IMR-90 (cell line): Measurements from ENCODE around the gene CD244. TPM values are rescaled to one million over a fixed set of nuclear protein-coding genes. Genes with fewer than 3 reads are reported as not detected.

ENCODE experiments used
- ATAC-seq: fragments of 200-7000 bp; cut with Tn5 transposase; 2 replicates; pipeline ENCODE4 v1.9.1; 2020; ENCODE audit warnings: low read depth, mild to moderate bottlenecking, moderate library complexity
- BruUV-seq: library from RNA; stranded (reverse); fragments of 400-500 nt; replicated peaks from 2 replicates; lab custom pipeline; 2021; lab: Mats Ljungman, UMichigan
- CTCF ChIA-PET: fragments of 300-600 bp; formaldehyde crosslinking; extraction: SDS; loops from one replicate; lab custom pipeline; 2021; ENCODE audit warnings: antibody characterized with exemption; lab: Yijun Ruan, JAX
- POLR2A ChIA-PET: fragments of 300-600 bp; sonication (Branson Sonifier 250); formaldehyde crosslinking; loops from one replicate; lab custom pipeline; 2022; ENCODE audit warnings: antibody characterized with exemption; ENCODE audit not compliant: unreplicated experiment; lab: Charles Lee
- DNase-seq: peaks from one replicate; pipeline ENCODE4 v3.0.0; 2013
- H2AFZ ChIP-seq: replicated peaks from 2 replicates; pipeline ENCODE3; 2013; ENCODE audit warnings: low read length, mild to moderate bottlenecking; ENCODE audit not compliant: poor library complexity
- H2AK5ac ChIP-seq: 2 replicates; pipeline ENCODE4 v1.6.1; 2013; ENCODE audit warnings: low read depth, low read length, inconsistent platforms
- H2AK9ac ChIP-seq: replicated peaks from 2 replicates; pipeline ENCODE3; 2013; ENCODE audit warnings: mild to moderate bottlenecking, low read depth, low read length, moderate library complexity; ENCODE audit not compliant: poor library complexity
- H2BK120ac ChIP-seq: 2 replicates; pipeline ENCODE4 v1.6.1; 2013; ENCODE audit warnings: low read depth, low read length, inconsistent platforms
- H2BK15ac ChIP-seq: 3 replicates; pipeline ENCODE4 v1.6.1; 2013; ENCODE audit warnings: low read depth, low read length, inconsistent platforms
- H2BK20ac ChIP-seq: 2 replicates; pipeline ENCODE4 v1.6.1; 2013; ENCODE audit warnings: low read depth, mild to moderate bottlenecking, inconsistent platforms, low read length, moderate library complexity
- H2BK5ac ChIP-seq: 2 replicates; pipeline ENCODE4 v1.6.1; 2013; ENCODE audit warnings: mild to moderate bottlenecking, low read depth, low read length, inconsistent platforms; ENCODE audit not compliant: poor library complexity, severe bottlenecking
- H3K14ac ChIP-seq: replicated peaks from 2 replicates; pipeline ENCODE4 v1.6.1; 2013; ENCODE audit warnings: low read depth, low read length, inconsistent platforms
- H3K18ac ChIP-seq: 2 replicates; pipeline ENCODE4 v1.6.1; 2013; ENCODE audit warnings: low read depth, low read length, control low read depth
- H3K23ac ChIP-seq: 2 replicates; pipeline ENCODE4 v1.6.1; 2013; ENCODE audit warnings: low read depth, low read length, inconsistent platforms
- H3K27ac ChIP-seq: 2 replicates; pipeline ENCODE4 v1.5.1; 2013; ENCODE audit warnings: mild to moderate bottlenecking, control low read depth, low read length; ENCODE audit not compliant: insufficient read depth
- H3K27me3 ChIP-seq: 2 replicates; pipeline ENCODE4 v1.6.1; 2013; ENCODE audit warnings: low read length; ENCODE audit not compliant: control insufficient read depth, insufficient read depth
- H3K36me3 ChIP-seq: 2 replicates; pipeline ENCODE4 v1.6.1; 2013; ENCODE audit warnings: low read length, mixed read lengths; ENCODE audit not compliant: control insufficient read depth, insufficient read depth
- H3K4ac ChIP-seq: 2 replicates; pipeline ENCODE4 v1.6.1; 2013; ENCODE audit warnings: low read depth, low read length, inconsistent platforms
- H3K4me1 ChIP-seq: 2 replicates; pipeline ENCODE4 v1.6.1; 2013; ENCODE audit warnings: low read length, mixed read lengths; ENCODE audit not compliant: control insufficient read depth, insufficient read depth
- H3K4me2 ChIP-seq: 2 replicates; pipeline ENCODE4 v1.6.1; 2013; ENCODE audit warnings: low read depth, mild to moderate bottlenecking, control low read depth, low read length, moderate library complexity
- H3K4me3 ChIP-seq: 2 replicates; pipeline ENCODE4 v1.5.1; 2013; ENCODE audit warnings: low read depth, mild to moderate bottlenecking, control low read depth, low read length, moderate library complexity; ENCODE audit not compliant: insufficient read depth
- H3K56ac ChIP-seq: 2 replicates; pipeline ENCODE4 v1.6.1; 2013; ENCODE audit warnings: low read length, inconsistent platforms; ENCODE audit not compliant: insufficient read depth; ENCODE audit errors: extremely low read depth
- H3K79me1 ChIP-seq, 2 experiments: 2 replicates each; pipeline ENCODE4 v1.6.1; 2013; ENCODE audit warnings: low read length in 2 of 2, inconsistent platforms in 1 of 2, low read depth in 1 of 2
- H3K9ac ChIP-seq: 2 replicates; pipeline ENCODE4 v1.6.1; 2013; ENCODE audit warnings: low read depth, low read length, control low read depth
- H3K9me1 ChIP-seq: 2 replicates; pipeline ENCODE4 v1.6.1; 2013; ENCODE audit warnings: low read length, inconsistent platforms; ENCODE audit not compliant: insufficient read depth
- H3K9me3 ChIP-seq: 2 replicates; pipeline ENCODE4 v1.6.1; 2013; ENCODE audit warnings: low read length; ENCODE audit not compliant: control insufficient read depth, insufficient read depth
- H4K20me1 ChIP-seq: 2 replicates; pipeline ENCODE4 v1.6.1; 2013; ENCODE audit warnings: low read length, inconsistent platforms; ENCODE audit not compliant: insufficient read depth
- H4K5ac ChIP-seq: 2 replicates; pipeline ENCODE4 v1.6.1; 2013; ENCODE audit warnings: mild to moderate bottlenecking, low read depth, low read length, control low read depth
- H4K8ac ChIP-seq, 2 experiments: 2 replicates each; pipeline ENCODE4 v1.6.1; 2013; ENCODE audit warnings: low read depth in 2 of 2, low read length in 2 of 2, control low read depth in 1 of 2, inconsistent platforms in 1 of 2
- H4K91ac ChIP-seq: 2 replicates; pipeline ENCODE4 v1.6.1; 2013; ENCODE audit warnings: low read depth, low read length, inconsistent platforms; ENCODE audit not compliant: insufficient read depth
- CEBPB ChIP-seq: IDR thresholded peaks from 2 replicates; pipeline ENCODE4 v1.6.1; 2012; ENCODE audit warnings: low read depth, low read length, improper control_type of control experiment
- RAD21 ChIP-seq: IDR thresholded peaks from 2 replicates; pipeline ENCODE4 v1.6.1; 2012; ENCODE audit warnings: low read length, improper control_type of control experiment
- RCOR1 ChIP-seq: IDR thresholded peaks from 2 replicates; pipeline ENCODE4 v1.6.1; 2012; ENCODE audit warnings: mild to moderate bottlenecking, low read length, improper control_type of control experiment; ENCODE audit not compliant: insufficient replicate concordance
- WGBS, 2 experiments: methylation state at CpG; one replicate each; pipeline versions ENCODE4 v1.1.5 to v1.1.7; 2013; ENCODE audit warnings: missing lambda C conversion rate in 2 of 2; ENCODE audit not compliant: insufficient read length in 1 of 2; ENCODE audit errors: extremely low coverage in 2 of 2; 5-methylcytosine and 5-hydroxymethylcytosine counted together
- dilution Hi-C: fragments of 300-500 bp; cut with HindIII; formaldehyde crosslinking; loops from one replicate; pipeline ENCODE4 v1.14.3; 2018; ENCODE audit warnings: low sequenced_read_pairs; ENCODE audit not compliant: unreplicated experiment
- in situ Hi-C: fragments of 300-500 bp; cut with MboI; formaldehyde crosslinking; loops from 3 replicates; pipeline ENCODE4 v1.14.3; 2019; ENCODE audit warnings: low sequenced_read_pairs, inconsistent platforms, mixed read lengths
- intact Hi-C: fragments of 100-400 bp; cut with micrococcal nuclease; formaldehyde crosslinking; loops from 2 replicates; pipeline ENCODE4 v1.10.0; 2022
- polyA plus RNA-seq, 3 experiments: library from polyadenylated mRNA; depleted of rRNA; stranded (reverse); fragments of >200 nt; gene quantifications; 2 replicates each; pipeline ENCODE4 v1.2.3, GENCODE V29; 2012; ENCODE audit warnings: low replicate concordance in 1 of 3
- total RNA-seq: library from RNA; depleted of rRNA; stranded (reverse); fragments of >200 nt; gene quantifications from 2 replicates; pipeline ENCODE4 v1.2.3, GENCODE V29; 2012

Gene CD244
- total and polyA plus RNA-seq, 2 of the 4 experiments (the other 2 are of a cell fraction): not detected

DNA sequence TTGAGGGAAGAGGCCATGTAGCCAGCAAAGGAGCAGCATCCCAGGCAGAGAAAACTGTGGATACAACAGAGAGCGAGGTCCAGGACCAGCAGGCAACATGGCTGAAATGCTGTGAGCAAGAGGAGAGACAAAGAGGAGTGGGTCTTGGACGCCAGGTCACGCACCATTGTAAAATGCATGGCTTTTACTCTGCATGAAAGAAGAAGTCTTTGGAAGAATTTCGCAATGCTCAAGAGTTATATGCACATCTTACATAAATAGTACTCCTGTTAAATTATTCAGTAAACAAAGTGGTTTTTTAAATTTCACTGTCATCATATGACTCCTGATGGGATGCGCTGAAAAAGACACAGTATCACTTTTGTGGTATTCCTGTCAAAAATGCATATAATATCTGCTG is 3.5 kb downstream of the CD244 start:
- Histone ChIP-seq H3K9me1 (no peaks in the 10 kb centered on the region), H2BK120ac (no peak overlapping the region), H3K27ac (no peak overlapping the region), H3K18ac (no peak overlapping the region), H3K56ac (no peak overlapping the region), H2AK5ac (no peak overlapping the region), H2AK9ac (no peak overlapping the region), H3K79me1 (no peaks in the 10 kb centered on the region), H3K4me1 (no peaks in the 10 kb centered on the region), H3K14ac (no peak overlapping the region), H2AFZ (no peak overlapping the region), H3K36me3 (no peaks in the 10 kb centered on the region), H4K20me1 (no peaks in the 10 kb centered on the region), H4K91ac (no peak overlapping the region), H3K4me2 (no peak overlapping the region), H2BK20ac (no peak overlapping the region), H3K9me3 (no peaks in the 10 kb centered on the region), H4K5ac (no peak overlapping the region), H2BK15ac (no peak overlapping the region), H3K4me3 (no peak overlapping the region), H3K9ac (no peak overlapping the region), H2BK5ac (no peak overlapping the region), H3K27me3 (no peaks in the 10 kb centered on the region), H3K4ac (no peak overlapping the region), H3K23ac (no peak overlapping the region), H4K8ac (no peak overlapping the region)
- dilution Hi-C loops: no loop called here
- WGBS, 2 experiments: no CpG with 5 or more reads among the region's 5 CpGs
- ATAC-seq (no peak), DNase-seq (no peak)
- CTCF ChIA-PET: interaction anchor here (1.1 kb wide), 1 partner anchor 9 kb away, joined by 3 read pairs; no protein-coding TSS in a partner anchor
- POLR2A ChIA-PET: no interaction called here
- in situ Hi-C loops: no loop called here
- intact Hi-C loops: no loop called here
- no TSS peak for BruUV-seq
- no peak for TF ChIP-seq RAD21
- no peak for TF ChIP-seq RCOR1
- TF ChIP-seq CEBPB: peak; percentile 24; the same call in 1 of the 2 replicates
